ENCODE data around the gene DPH6. TPM values are rescaled to one million over a fixed set of nuclear protein-coding genes. Genes with fewer than 3 reads are reported as not detected.
A peak's percentile ranks its signal among the peaks of the same experiment; 100 is the strongest.

DPH6 gene
- total RNA-seq, 1 experiment from 2014 or later: 18.9 TPM

- in situ Hi-C loops (cut with HindIII; ENCODE audit: low pct_unique_long_range_greater_than_20kb, low sequenced_read_pairs): no loop called here
- no peak for DNase-seq (ENCODE audit: low read depth)
Measured at GRCh38 chr15:35547775-35548364, 1.9 kb upstream of the DPH6 start.

GRCh38 chr15:35546511-35547381 lies 781 bp upstream of the DPH6 start:
- no peak for DNase-seq (ENCODE audit: low read depth)
- in situ Hi-C loops (cut with HindIII; ENCODE audit: low pct_unique_long_range_greater_than_20kb, low sequenced_read_pairs): no loop called here

- in situ Hi-C loops (cut with HindIII; ENCODE audit: low pct_unique_long_range_greater_than_20kb, low sequenced_read_pairs): no loop called here
- no peak for DNase-seq (ENCODE audit: low read depth)
Measured at GRCh38 chr15:35545316-35545823, 595 bp downstream of the DPH6 start.

GRCh38 chr15:35540885-35541284 lies 5.1 kb downstream of the DPH6 start:
- in situ Hi-C loops (cut with HindIII; ENCODE audit: low pct_unique_long_range_greater_than_20kb, low sequenced_read_pairs): no loop called here
- DNase-seq (ENCODE audit: low read depth): no peak

- no peak for DNase-seq (ENCODE audit: low read depth)
- in situ Hi-C loops (cut with HindIII; ENCODE audit: low pct_unique_long_range_greater_than_20kb, low sequenced_read_pairs): no loop called here
Measured at GRCh38 chr15:35540021-35540420, 5.9 kb downstream of the DPH6 start.

GRCh38 chr15:35535365-35535916 lies 10.5 kb downstream of the DPH6 start:
- in situ Hi-C loops (cut with HindIII; ENCODE audit: low pct_unique_long_range_greater_than_20kb, low sequenced_read_pairs): no loop called here
- no peak for DNase-seq (ENCODE audit: low read depth)

- no peak for DNase-seq (ENCODE audit: low read depth)
- in situ Hi-C loops (cut with HindIII; ENCODE audit: low pct_unique_long_range_greater_than_20kb, low sequenced_read_pairs): no loop called here
Measured at GRCh38 chr15:35533130-35534110, 12.5 kb downstream of the DPH6 start.

- in situ Hi-C loops (cut with HindIII; ENCODE audit: low pct_unique_long_range_greater_than_20kb, low sequenced_read_pairs): no loop called here
- no peak for DNase-seq (ENCODE audit: low read depth)
Measured at GRCh38 chr15:35530698-35531097, 15.3 kb downstream of the DPH6 start.

- DNase-seq (ENCODE audit: low read depth): no peak
- in situ Hi-C loops (cut with HindIII; ENCODE audit: low pct_unique_long_range_greater_than_20kb, low sequenced_read_pairs): no loop called here
Measured at GRCh38 chr15:35529784-35530183, 16.2 kb downstream of the DPH6 start.

GRCh38 chr15:35522061-35522460 lies 23.9 kb downstream of the DPH6 start:
- no peak for DNase-seq (ENCODE audit: low read depth)
- in situ Hi-C loops (cut with HindIII; ENCODE audit: low pct_unique_long_range_greater_than_20kb, low sequenced_read_pairs): no loop called here

GRCh38 chr15:35519541-35520149 lies 26.3 kb downstream of the DPH6 start:
- peak; percentile 59 for DNase-seq (ENCODE audit: low read depth)
- in situ Hi-C loops (cut with HindIII; ENCODE audit: low pct_unique_long_range_greater_than_20kb, low sequenced_read_pairs): no loop called here

- in situ Hi-C loops (cut with HindIII; ENCODE audit: low pct_unique_long_range_greater_than_20kb, low sequenced_read_pairs): no loop called here
- no peak for DNase-seq (ENCODE audit: low read depth)
Measured at GRCh38 chr15:35519052-35519451, 26.9 kb downstream of the DPH6 start.

- in situ Hi-C loops (cut with HindIII; ENCODE audit: low pct_unique_long_range_greater_than_20kb, low sequenced_read_pairs): no loop called here
Measured at GRCh38 chr15:35514759-35515158, 31.2 kb downstream of the DPH6 start.

GRCh38 chr15:35507932-35508638 lies 37.9 kb downstream of the DPH6 start:
- in situ Hi-C loops (cut with HindIII; ENCODE audit: low pct_unique_long_range_greater_than_20kb, low sequenced_read_pairs): no loop called here
- DNase-seq (ENCODE audit: low read depth): no peak

More at GRCh38 chr15:35514759-35515158, 31.2 kb downstream of the DPH6 start:
- no peak for DNase-seq (ENCODE audit: low read depth)

- in situ Hi-C loops (cut with HindIII; ENCODE audit: low pct_unique_long_range_greater_than_20kb, low sequenced_read_pairs): no loop called here
- DNase-seq (ENCODE audit: low read depth): no peak
Measured at GRCh38 chr15:35506272-35506870, 39.6 kb downstream of the DPH6 start.

GRCh38 chr15:35505809-35506208 lies 40.2 kb downstream of the DPH6 start:
- in situ Hi-C loops (cut with HindIII; ENCODE audit: low pct_unique_long_range_greater_than_20kb, low sequenced_read_pairs): no loop called here
- DNase-seq (ENCODE audit: low read depth): no peak

GRCh38 chr15:35505141-35505540 lies 40.8 kb downstream of the DPH6 start:
- no peak for DNase-seq (ENCODE audit: low read depth)
- in situ Hi-C loops (cut with HindIII; ENCODE audit: low pct_unique_long_range_greater_than_20kb, low sequenced_read_pairs): no loop called here
